Ishikawa (cell line): ENCODE measurements around the gene UBA1.

Experiments used
- CEBPB ChIP-seq: IDR thresholded peaks from 2 replicates; pipeline ENCODE4 v1.6.1; 2012
- CREB1 ChIP-seq: IDR thresholded peaks from 2 replicates; pipeline ENCODE4 v1.6.1; 2012; ENCODE audit warnings: low read depth
- EGR1 ChIP-seq: IDR thresholded peaks from 2 replicates; pipeline ENCODE4 v1.6.1; 2012
- EP300 ChIP-seq: IDR thresholded peaks from 2 replicates; pipeline ENCODE4 v1.6.1; 2012; ENCODE audit warnings: borderline replicate concordance
- FOXM1 ChIP-seq: IDR thresholded peaks from 2 replicates; pipeline ENCODE4 v1.6.1; 2012; ENCODE audit warnings: low read depth, borderline replicate concordance
- MAX ChIP-seq: IDR thresholded peaks from 2 replicates; pipeline ENCODE4 v1.6.1; 2012
- NFIC ChIP-seq: IDR thresholded peaks from 2 replicates; pipeline ENCODE4 v1.6.1; 2012
- TAF1 ChIP-seq: IDR thresholded peaks from 2 replicates; pipeline ENCODE4 v1.6.1; 2012; ENCODE audit warnings: low read depth, mild to moderate bottlenecking
- TCF12 ChIP-seq: IDR thresholded peaks from 2 replicates; pipeline ENCODE4 v1.6.1; 2012; ENCODE audit warnings: low read depth
- TEAD4 ChIP-seq: IDR thresholded peaks from 2 replicates; pipeline ENCODE4 v1.6.1; 2012
- USF1 ChIP-seq: IDR thresholded peaks from 2 replicates; pipeline ENCODE4 v1.6.1; 2012
- YY1 ChIP-seq: IDR thresholded peaks from 2 replicates; pipeline ENCODE4 v1.6.1; 2012; ENCODE audit warnings: low read depth
- ZBTB7A ChIP-seq: IDR thresholded peaks from 2 replicates; pipeline ENCODE4 v1.6.1; 2012; ENCODE audit warnings: low read depth
- TF ChIP-seq, protein P1 (sequence below): IDR thresholded peaks from 2 replicates; pipeline ENCODE4 v1.6.1; 2012; ENCODE audit warnings: low read depth, mild to moderate bottlenecking

The UBA1 gene

DNA sequence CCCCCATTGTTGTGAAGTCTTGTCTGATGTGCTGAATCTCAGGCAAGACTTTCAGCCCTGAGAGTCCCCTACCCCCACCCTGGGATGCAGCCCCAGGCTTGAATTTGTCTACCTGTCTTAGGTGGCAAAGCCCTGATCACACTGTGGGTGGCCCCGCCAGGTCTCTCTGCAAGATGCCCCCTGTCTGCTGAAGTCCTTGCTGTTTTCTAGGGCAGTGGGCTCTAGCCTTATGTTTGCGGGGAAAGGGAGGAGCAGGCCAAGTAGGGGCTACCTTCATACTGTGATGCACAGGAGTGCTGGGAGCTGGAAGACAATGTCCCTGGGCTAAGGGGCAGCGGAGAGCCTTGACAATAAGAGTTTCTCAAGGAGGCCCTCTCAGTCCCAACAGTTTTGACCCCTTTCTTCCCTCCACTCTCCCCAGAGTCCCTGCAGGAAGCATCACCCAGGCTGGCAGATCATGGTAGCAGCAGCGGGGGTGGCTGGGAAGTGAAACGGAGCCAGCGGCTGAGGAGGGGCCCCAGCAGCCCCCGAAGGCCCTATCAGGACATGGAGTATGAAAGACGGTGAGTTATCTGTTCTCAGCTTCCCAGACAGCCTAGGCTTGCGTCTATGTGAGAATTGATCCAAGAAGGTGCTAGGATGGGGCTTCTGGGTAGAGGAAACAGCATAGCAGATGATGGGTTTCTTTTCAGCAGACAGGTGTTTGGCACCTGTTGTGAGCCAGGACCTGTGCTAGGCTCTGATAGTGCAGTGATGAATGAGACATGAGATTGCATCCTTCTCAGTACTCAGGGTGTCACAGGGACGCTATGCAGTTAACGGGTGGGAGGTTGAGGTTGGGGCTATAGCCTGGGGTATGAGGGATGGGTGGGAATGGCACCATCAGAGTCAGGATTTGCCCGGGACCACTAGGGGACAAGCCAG, 46.4 kb upstream of the UBA1 start:
- TF ChIP-seq MAX (no peak), NFIC (no peak), EP300 (no peak), TEAD4 (no peak), USF1 (no peak), TCF12 (no peak), FOXM1 (no peak), TAF1 (no peak)
- TF ChIP-seq, protein P1, sequence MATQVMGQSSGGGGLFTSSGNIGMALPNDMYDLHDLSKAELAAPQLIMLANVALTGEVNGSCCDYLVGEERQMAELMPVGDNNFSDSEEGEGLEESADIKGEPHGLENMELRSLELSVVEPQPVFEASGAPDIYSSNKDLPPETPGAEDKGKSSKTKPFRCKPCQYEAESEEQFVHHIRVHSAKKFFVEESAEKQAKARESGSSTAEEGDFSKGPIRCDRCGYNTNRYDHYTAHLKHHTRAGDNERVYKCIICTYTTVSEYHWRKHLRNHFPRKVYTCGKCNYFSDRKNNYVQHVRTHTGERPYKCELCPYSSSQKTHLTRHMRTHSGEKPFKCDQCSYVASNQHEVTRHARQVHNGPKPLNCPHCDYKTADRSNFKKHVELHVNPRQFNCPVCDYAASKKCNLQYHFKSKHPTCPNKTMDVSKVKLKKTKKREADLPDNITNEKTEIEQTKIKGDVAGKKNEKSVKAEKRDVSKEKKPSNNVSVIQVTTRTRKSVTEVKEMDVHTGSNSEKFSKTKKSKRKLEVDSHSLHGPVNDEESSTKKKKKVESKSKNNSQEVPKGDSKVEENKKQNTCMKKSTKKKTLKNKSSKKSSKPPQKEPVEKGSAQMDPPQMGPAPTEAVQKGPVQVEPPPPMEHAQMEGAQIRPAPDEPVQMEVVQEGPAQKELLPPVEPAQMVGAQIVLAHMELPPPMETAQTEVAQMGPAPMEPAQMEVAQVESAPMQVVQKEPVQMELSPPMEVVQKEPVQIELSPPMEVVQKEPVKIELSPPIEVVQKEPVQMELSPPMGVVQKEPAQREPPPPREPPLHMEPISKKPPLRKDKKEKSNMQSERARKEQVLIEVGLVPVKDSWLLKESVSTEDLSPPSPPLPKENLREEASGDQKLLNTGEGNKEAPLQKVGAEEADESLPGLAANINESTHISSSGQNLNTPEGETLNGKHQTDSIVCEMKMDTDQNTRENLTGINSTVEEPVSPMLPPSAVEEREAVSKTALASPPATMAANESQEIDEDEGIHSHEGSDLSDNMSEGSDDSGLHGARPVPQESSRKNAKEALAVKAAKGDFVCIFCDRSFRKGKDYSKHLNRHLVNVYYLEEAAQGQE, result no peak

GRCh38 chrX:47148946-47149345, 44.7 kb upstream of the UBA1 start:
- no peak for TF ChIP-seq TCF12

DNA sequence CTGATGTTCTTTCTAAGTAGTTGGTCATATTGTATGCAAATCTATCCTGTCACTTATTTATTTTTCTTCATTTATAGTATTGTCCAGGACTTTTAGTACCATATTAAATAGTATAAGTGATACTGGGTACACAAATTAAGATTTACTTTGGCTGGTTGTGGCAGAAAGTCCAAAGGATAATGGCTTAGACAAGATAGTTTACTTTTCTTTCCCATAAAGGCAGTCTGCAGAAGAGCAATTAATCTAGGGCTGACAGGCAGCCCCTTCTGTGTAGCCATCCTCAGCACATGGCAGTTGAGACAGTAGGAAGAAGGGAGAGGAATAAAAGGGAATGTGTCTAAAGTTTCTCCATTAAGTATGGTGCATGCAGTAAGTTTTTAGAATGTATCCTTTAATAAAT, 42.2 kb upstream of the UBA1 start:
- TF ChIP-seq USF1 (no peak), MAX (no peak)

GRCh38 chrX:47156611-47157520, 36.8 kb upstream of the UBA1 start:
- TF ChIP-seq NFIC (no peak), CEBPB (no peak), YY1 (no peak), TCF12 (no peak), USF1 (no peak), FOXM1 (no peak), TEAD4 (no peak), EP300 (no peak)
- TF ChIP-seq, protein P1, result no peak

DNA sequence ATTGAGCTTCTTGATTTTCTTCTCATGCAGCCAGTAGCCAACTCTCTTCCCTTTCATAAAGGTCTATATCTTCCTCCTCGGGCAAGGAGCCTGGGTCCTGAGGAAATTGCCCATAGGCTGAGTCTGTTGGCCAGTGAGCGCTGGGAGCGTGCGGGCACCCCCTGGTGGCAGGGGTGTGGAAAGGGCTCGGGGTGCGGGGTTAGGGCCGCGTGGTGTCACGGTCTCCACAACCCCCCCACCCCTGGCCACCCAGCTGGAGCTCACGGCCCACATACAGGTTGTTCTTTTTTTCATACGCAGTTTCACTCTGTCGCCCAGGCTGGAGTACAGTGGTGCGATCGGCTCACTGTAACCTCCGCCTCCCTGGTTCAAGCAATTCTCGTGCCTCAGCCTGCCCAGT, 35.5 kb upstream of the UBA1 start:
- TF ChIP-seq FOXM1 (no peak), TCF12 (no peak), EGR1 (no peak), NFIC (no peak), USF1 (no peak), CREB1 (no peak), CEBPB (no peak), TEAD4 (no peak), ZBTB7A (no peak), MAX (no peak)
- TF ChIP-seq, protein P1, result no peak
